GM19239 (cell line): ENCODE data around the gene TMTC1.
A peak's percentile ranks its signal among the peaks of the same experiment; 100 is the strongest.
"Not testable (repeated sequence)": the region's sequence is repeated elsewhere in the genome, so short reads cannot be mapped to it uniquely, and the experiment has no call there.

Experiments
- DNase-seq: peaks from one replicate; pipeline ENCODE4 v3.0.0; 2011; ENCODE audit warnings: low spot score; ENCODE audit not compliant: insufficient read length
- FAIRE-seq: peaks from 2 replicates; lab custom pipeline; 2011; peaks lifted over from hg19 to GRCh38; lab: Jason Lieb, UNC

The TMTC1 gene

GRCh38 chr12:29555451-29555850 lies 228.3 kb downstream of the TMTC1 start:
- not testable (repeated sequence) for FAIRE-seq

DNA sequence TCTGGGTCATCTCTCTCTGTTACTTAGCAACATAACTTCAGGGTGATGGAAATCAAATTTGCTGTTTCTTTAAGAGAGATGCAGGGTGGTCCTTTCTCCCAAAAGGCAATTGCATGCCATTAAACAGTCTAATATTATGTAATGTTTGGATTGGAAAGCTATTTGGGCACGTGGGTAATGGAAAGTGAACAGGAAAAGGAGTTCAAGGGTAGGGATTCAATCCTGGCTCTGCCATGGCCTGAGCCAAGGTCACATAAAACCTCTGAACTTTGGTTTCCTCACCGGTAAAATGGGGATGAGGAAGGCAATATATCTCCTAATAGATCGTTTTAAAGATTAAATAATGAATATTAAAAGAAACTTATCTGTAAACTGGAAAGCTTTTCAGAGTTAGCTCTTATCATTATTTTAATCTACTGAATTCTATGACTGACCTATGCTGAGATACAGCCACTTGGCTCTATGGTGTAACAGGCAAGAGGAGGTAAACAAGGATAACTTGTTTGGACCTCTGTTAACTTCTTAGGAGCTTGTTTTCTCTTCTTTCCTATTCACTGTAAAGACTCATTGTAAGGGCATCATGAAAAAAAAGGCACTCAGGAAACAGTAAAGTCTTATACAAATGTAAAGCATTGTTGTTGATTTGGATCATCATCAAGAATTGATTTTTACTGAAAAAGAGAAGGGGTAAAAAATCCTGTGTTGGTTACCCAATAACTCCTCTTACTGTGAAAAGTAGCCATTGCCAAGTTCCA lies 230.6 kb downstream of the TMTC1 start:
- no peak for FAIRE-seq

More at GRCh38 chr12:29555451-29555850, 228.3 kb downstream of the TMTC1 start:
- DNase-seq: not testable (repeated sequence)

DNA sequence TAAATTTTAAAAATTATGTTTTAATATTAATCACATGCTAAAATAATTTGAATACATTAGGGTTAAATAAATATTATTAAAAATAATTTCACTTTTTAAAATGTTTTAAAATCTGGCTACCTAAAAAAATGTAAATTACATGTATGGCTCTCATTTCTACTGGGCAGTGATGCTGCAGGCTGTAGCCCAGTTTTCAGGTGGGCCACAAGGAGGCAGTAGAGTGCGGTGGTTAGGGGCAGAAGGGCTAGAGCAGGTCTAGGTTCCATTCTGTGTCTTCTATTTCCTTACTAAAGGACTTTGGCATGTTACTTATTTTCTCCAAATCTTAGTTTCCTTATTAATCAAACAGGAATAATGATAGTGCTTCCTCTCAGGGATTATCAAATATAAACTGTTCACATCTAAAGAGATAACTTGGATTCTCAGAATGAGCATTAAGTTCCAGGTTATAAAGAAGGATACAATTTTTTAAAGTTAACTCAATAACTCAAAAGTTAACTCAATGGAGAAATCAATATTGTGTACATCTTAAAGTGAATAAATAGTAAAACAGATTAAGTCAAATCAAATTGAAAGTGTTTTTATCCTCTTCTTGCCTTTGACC lies 231.3 kb downstream of the TMTC1 start:
- DNase-seq: peak; percentile 28
- peak; percentile 84 for FAIRE-seq

More for the DNA sequence above, 230.6 kb downstream of the TMTC1 start:
- DNase-seq: no peak

GRCh38 chr12:29551812-29552211 lies 231.9 kb downstream of the TMTC1 start:
- no peak for FAIRE-seq
- no peak for DNase-seq

DNA sequence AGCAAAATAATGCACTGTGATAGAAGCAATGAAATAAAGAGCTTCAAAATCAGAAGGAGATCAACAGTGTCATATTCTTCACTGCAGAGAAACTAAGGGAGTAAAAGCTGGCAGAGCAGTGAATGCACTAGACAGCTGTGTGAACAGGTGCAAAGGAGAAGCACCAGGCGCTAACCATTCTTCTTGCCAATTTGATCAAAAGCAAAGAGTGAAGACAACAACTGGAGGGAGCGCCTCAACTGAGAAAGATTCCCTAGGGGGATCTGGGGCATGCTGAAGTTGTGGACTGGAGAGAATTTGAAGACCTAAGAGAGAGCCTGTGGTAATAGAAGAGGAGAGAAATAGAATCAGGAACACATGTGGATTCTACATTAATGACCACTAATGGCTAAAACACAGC lies 235.9 kb downstream of the TMTC1 start:
- no peak for DNase-seq

GRCh38 chr12:29547151-29547632 lies 236.6 kb downstream of the TMTC1 start:
- FAIRE-seq (no peak), DNase-seq (no peak)

More for the DNA sequence above, 235.9 kb downstream of the TMTC1 start:
- FAIRE-seq: no peak

DNA sequence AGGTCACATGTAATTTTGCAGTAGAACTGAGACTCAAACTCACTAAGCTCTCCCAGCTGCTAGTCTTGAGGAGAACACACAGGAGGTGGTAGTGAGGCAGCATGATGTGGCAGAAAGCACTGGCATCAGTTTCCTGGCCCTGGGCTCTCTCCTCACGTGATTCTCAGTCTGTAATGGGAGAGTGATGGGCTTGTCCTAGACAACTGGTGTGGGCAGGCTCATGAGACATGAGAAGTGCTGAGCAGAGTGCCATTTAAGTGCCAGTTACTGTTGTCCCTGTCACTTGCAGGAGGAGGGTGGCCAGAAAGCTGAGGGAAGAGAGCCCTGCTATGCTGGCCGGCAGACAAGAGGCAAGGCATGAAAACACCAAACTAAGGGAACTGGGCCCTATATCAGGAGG lies 237.7 kb downstream of the TMTC1 start:
- FAIRE-seq (no peak), DNase-seq (no peak)

DNA sequence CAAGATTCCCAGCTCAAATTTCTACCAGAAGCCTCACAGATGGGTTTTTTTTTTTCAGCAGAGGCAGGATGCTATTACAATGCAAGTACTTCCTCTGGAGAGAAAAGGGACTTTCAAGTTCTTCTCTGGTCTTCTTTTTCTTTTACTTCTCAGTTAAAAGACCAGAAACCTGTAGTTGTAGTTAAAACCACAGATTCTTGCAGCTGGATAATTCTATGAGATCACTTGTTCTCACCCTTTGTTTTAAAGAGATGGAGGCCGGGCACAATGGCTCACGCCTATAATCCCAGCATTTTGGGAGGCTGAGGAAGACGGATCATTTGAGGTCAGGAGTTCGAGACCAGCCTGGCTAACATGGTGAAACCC lies 238.7 kb downstream of the TMTC1 start:
- DNase-seq: no peak
- FAIRE-seq: no peak

GRCh38 chr12:29544428-29545101 lies 239.2 kb downstream of the TMTC1 start:
- FAIRE-seq: no peak
- DNase-seq: no peak

DNA sequence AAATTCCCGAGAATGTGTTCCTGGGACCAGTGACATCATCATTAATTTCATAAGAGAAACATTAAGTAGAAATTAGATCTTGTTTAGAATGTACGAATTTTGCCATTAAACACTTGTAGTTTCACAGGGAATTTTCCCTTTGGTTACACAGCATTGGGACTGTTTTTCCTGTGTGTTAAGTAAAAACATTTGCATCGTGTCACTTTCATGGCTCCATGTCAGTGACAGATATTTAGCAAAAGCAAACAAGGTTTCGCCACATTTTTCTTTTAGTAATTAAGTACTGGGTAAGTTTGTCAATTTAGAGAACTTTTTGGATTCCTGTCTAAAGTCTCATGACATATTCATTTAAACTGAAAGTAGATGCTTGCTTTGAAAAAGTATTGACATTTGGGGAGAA lies 240.7 kb downstream of the TMTC1 start:
- DNase-seq (no peak), FAIRE-seq (no peak)

DNA sequence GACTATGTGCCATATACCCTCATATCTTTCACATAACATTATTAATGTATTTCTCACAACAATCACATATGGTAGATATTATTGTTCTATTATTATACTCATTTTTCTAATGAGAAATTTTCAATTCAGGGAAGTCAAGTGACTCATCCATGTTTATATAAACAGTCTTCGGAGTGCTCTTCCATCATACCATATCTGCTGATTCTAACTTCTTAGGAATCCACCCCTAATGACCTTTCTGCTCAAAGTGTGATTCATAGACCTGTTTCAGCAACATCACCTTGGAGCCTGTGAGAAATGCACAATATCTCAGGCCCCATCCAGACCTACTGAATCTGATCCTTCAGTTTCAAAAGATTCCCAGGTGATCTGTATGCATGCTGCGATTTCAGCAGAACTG lies 246.4 kb downstream of the TMTC1 start:
- DNase-seq: no peak
- FAIRE-seq: no peak

GRCh38 chr12:29534935-29535334 lies 248.8 kb downstream of the TMTC1 start:
- no peak for DNase-seq

GRCh38 chr12:29533815-29534489 lies 249.8 kb downstream of the TMTC1 start:
- DNase-seq (no peak), FAIRE-seq (no peak)

More at GRCh38 chr12:29534935-29535334, 248.8 kb downstream of the TMTC1 start:
- no peak for FAIRE-seq

DNA sequence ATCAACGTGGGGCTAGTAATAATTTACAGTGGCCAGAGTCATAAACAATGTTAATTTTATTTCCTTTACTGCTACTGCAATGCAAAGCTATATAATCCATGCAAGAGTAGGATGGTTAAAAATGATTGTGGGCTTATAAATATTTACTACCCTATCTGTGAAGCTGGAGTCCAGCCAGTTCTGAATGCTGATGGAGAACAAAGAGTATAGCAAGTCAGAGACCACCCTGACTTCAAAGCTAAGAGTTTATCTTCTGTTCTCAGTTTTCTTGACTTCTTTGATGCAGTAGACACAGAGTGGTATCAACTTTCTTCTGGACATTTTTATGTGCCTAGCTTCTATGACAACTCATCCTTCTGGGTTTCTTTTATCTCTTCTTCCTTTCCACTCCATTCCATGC lies 252.3 kb downstream of the TMTC1 start:
- DNase-seq: no peak

GRCh38 chr12:29530436-29530835 lies 253.3 kb downstream of the TMTC1 start:
- DNase-seq (no peak), FAIRE-seq (no peak)

More for the DNA sequence above, 252.3 kb downstream of the TMTC1 start:
- no peak for FAIRE-seq

DNA sequence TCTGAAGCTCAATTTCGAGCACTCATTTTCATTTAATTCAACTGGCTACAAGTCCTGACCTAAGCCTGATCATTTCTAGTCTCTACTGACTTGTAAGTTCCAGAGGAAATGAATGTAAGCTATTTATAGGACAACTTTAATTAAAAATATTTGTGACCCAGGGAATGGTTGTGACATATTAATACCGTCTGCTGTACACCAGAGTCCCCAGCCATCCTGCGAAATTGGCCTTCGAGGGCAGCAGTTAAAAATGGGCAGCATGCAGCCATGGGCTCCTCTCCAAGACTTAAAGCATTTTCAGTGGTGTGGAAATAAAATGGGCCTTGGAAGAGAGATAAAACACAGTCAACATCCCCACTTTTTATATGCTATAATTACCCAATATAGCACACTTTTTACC lies 255.6 kb downstream of the TMTC1 start:
- DNase-seq (no peak), FAIRE-seq (no peak)

DNA sequence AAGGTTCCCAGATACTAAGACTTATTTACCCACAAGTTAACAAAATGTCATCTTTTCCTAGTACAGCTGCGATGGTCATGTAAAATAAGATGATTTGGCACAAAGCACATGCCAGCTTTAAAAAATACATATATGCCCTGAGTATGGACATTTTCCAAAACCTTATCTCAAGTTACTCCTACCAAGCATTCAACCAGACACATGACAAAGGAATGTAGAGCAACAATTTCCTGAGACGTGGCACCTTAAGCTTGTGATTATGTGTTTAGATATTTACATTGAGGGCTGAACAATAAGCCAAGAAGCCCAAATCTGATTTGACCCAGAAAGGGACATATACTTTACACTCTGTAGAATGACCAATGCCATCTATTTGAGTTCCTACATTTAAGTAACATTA lies 261.8 kb downstream of the TMTC1 start:
- no peak for DNase-seq
- FAIRE-seq: no peak

- no peak for FAIRE-seq
- DNase-seq: peak; percentile 8
Measured at GRCh38 chr12:29519585-29520182, 264.1 kb downstream of the TMTC1 start.

DNA sequence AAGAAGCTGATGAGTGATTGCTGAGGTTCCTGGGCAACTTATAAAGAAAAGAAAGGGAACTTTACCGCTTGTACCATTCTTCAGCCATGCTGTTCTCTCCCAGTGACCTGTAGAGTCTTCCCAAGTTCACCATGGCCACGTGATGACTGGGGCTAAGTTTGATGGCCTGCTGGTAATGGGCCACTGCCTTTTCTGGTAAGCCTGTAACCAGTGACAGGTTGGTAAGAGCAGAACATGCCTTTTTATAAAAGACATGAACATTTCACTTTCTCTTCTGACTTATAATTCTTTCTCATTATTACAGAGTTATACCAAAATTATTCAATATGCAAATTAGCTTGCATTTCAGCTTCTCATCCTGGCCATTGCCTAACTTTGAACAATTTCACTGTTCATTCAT lies 265.3 kb downstream of the TMTC1 start:
- FAIRE-seq (no peak), DNase-seq (no peak)

DNA sequence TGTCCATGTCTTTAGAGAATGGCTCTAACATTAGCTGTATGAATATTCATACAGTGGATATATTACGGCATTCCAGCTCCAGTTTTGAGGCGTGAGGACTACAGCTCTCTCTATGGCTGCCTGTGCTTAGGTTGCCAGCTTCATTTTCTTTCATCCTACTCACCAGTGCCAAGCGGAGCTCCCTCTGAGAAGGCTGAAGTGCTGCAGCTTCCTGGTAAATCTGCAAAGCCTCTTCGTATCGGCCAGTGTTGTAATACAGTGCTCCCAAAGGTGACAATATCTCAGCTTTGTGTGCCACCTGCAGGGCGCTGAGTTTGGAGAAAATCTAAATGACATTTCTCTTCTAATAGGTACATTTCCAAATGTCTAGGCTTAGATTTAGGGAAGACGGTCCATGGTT lies 266.5 kb downstream of the TMTC1 start:
- FAIRE-seq (no peak), DNase-seq (no peak)
